Glutamatergic neuron (in vitro differentiated cells): ENCODE results near the gene DRICH1. TPM values are rescaled to one million over a fixed set of nuclear protein-coding genes. Genes with fewer than 3 reads are reported as not detected.
"Not testable (repeated sequence)": the region's sequence is repeated elsewhere in the genome, so short reads cannot be mapped to it uniquely, and the experiment has no call there.

Source experiments
- DNase-seq: peaks from one replicate; pipeline ENCODE4 v3.0.0; 2022
- H3K27ac Mint-ChIP-seq: one replicate; pipeline ENCODE4 v1.8.0; 2020; ENCODE audit warnings: mild to moderate bottlenecking, mixed read lengths, inconsistent platforms; ENCODE audit not compliant: unreplicated experiment
- H3K27me3 Mint-ChIP-seq: one replicate; pipeline ENCODE4 v1.8.0; 2020; ENCODE audit warnings: mild to moderate bottlenecking, moderate library complexity, mixed read lengths, inconsistent platforms; ENCODE audit not compliant: unreplicated experiment
- H3K36me3 Mint-ChIP-seq: one replicate; pipeline ENCODE4 v1.8.0; 2020; ENCODE audit warnings: mild to moderate bottlenecking, mixed read lengths, inconsistent platforms; ENCODE audit not compliant: unreplicated experiment
- H3K4me1 Mint-ChIP-seq: one replicate; pipeline ENCODE4 v1.8.0; 2020; ENCODE audit warnings: mild to moderate bottlenecking, low read depth, mixed read lengths, inconsistent platforms; ENCODE audit not compliant: unreplicated experiment
- H3K4me3 Mint-ChIP-seq: one replicate; pipeline ENCODE4 v1.8.0; 2020; ENCODE audit warnings: mild to moderate bottlenecking, mixed read lengths, inconsistent platforms; ENCODE audit not compliant: unreplicated experiment
- H3K9me3 Mint-ChIP-seq: one replicate; pipeline ENCODE4 v1.8.0; 2020; ENCODE audit warnings: mild to moderate bottlenecking, moderate library complexity, mixed read lengths, inconsistent platforms; ENCODE audit not compliant: unreplicated experiment
- total RNA-seq: library from RNA; stranded (reverse); fragmentation: NEBNext Ultra II Directional; extraction: Animal tissue kit (Norgen Biotek cat#: 25700); gene quantifications from one replicate; pipeline ENCODE4 v1.2.1, GENCODE V29; 2021; ENCODE audit not compliant: unreplicated experiment
- TF ChIP-seq, protein P1 (sequence below): fragments of 200-600 bp; sonication (generic); IDR thresholded peaks from one replicate; pipeline ENCODE4 v1.5.0; 2021; ENCODE audit not compliant: partially characterized antibody, unreplicated experiment

The DRICH1 gene
- total RNA-seq, 1 donor from 2014 or later, result not detected

DNA sequence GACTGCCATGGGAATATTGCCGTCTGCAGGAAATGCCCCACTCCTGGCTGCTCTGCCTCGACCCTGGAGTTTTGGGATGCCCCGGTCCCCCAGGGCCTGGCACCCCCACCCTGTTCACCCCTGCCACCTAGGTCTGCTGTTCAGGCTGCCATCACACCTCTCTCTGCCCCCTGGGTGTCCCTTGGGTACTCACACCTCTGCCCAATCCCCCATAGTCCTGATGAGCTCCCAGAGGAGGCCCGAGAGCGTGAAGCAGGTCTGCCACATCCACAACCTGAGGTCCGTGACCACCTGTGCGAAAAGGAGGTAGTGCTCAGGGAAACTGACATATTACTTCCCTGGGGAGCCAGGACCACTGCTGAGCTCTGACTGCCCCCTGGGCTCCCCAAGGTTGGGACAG lies 20.2 kb upstream of the DRICH1 start:
- Mint-ChIP-seq H3K36me3 (no peaks in the 10 kb centered on the region), H3K4me1 (no peaks in the 10 kb centered on the region), H3K9me3 (peaks cover 2% of the 10 kb centered on the region), H3K27ac (no peak overlapping the region), H3K27me3 (peaks cover 1% of the 10 kb centered on the region), H3K4me3 (no peak overlapping the region)
- TF ChIP-seq, protein P1, sequence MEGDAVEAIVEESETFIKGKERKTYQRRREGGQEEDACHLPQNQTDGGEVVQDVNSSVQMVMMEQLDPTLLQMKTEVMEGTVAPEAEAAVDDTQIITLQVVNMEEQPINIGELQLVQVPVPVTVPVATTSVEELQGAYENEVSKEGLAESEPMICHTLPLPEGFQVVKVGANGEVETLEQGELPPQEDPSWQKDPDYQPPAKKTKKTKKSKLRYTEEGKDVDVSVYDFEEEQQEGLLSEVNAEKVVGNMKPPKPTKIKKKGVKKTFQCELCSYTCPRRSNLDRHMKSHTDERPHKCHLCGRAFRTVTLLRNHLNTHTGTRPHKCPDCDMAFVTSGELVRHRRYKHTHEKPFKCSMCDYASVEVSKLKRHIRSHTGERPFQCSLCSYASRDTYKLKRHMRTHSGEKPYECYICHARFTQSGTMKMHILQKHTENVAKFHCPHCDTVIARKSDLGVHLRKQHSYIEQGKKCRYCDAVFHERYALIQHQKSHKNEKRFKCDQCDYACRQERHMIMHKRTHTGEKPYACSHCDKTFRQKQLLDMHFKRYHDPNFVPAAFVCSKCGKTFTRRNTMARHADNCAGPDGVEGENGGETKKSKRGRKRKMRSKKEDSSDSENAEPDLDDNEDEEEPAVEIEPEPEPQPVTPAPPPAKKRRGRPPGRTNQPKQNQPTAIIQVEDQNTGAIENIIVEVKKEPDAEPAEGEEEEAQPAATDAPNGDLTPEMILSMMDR, result no peak
- peak; percentile 1 for DNase-seq

DNA sequence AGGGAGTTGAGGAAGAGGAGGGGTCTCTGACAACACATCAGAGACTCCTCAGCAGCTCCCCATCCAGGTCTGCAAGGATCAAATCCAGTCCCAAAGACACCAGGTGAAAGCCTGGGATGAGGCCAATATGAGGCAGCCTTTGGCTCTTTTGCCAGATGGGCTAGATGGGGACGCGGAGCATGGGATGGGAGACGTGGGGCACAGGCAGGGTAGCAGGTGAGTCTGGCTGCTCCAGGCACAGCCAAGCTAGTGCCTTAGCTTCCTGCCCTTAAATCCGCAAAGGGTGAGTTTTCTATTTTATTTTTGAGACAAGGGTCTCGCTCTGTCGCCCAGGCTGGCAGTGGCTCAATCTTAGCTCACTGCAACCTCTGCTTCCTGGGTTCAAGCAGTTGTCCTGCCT lies 19.6 kb upstream of the DRICH1 start:
- H3K4me3 Mint-ChIP-seq, result no peak overlapping the region
- H3K9me3 Mint-ChIP-seq, result peaks cover 2% of the 10 kb centered on the region
- no peak overlapping the region for H3K27ac Mint-ChIP-seq
- H3K36me3 Mint-ChIP-seq, result no peaks in the 10 kb centered on the region
- H3K4me1 Mint-ChIP-seq, result no peaks in the 10 kb centered on the region
- DNase-seq, result no peak
- TF ChIP-seq, protein P1, result no peak
- H3K27me3 Mint-ChIP-seq, result peaks cover 1% of the 10 kb centered on the region

DNA sequence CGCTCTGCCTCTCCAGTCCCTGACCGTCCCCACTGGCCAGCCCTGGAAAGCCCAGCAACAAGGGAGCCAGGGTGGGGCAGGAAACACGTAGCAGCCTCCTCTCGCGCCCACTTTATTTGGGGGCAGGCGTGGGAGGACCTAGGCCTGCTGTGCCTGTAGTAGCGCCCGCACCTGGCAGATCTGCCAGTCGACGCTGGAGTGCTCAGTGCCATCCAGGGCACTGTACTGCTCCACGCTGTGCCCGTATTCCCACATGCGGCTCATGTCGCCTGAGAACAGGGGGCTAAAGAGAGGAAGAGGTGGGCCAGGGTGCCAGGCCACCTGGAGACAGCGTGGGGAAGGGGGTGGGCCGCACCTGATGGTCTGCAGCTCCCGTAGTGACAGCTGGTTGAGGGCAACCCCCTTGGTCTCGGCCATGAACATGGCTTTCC lies 17.0 kb upstream of the DRICH1 start:
- TF ChIP-seq, protein P1, result no peak
- H3K9me3 Mint-ChIP-seq, result peaks cover 2% of the 10 kb centered on the region
- DNase-seq, result no peak
- H3K27ac Mint-ChIP-seq, result no peak overlapping the region
- no peaks in the 10 kb centered on the region for H3K4me1 Mint-ChIP-seq
- peaks cover 3% of the 10 kb centered on the region for H3K27me3 Mint-ChIP-seq
- H3K4me3 Mint-ChIP-seq, result no peak overlapping the region
- no peaks in the 10 kb centered on the region for H3K36me3 Mint-ChIP-seq

DNA sequence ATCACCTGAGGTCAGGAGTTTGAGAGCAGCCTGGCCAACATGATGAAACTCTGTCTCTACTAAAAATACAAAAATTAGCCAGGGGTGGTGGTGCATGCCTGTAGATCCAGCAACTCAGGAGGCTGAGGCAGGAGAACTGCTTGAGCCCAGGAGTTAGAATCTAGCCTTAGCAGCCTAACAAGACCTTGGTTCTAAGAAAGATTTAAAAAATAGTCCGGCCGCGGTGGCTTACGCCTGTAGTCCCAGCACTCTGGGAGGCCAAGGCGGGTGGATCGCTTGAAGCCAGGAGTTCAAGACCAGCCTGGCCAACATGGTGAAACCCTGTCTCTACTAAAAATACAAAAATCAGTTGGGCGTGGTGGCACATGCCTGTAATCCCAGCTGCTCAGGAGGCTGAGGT lies 14.4 kb upstream of the DRICH1 start:
- not testable (repeated sequence) for DNase-seq, H3K4me3 Mint-ChIP-seq, H3K27ac Mint-ChIP-seq, H3K36me3 Mint-ChIP-seq, H3K9me3 Mint-ChIP-seq, H3K4me1 Mint-ChIP-seq, H3K27me3 Mint-ChIP-seq

DNA sequence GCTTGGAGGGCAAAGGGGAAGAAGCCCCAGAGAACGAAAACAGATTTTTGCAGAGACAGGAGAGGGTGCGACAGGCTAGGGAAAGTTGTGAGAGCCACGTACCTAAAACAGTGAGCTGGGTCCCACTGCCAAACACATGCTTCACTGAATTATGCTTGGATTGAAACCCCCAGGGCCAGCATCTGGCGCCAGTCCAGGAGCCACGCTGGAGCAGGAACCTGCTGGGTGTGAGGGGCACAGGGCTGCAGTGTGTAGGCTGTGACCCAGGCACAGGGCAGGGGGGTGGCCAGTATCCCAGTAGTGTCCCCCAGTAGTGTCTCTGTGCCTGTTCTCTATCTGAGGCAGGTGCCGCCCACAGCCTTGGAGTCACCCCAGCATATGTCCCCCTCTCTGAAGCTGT lies 8.1 kb upstream of the DRICH1 start:
- not testable (repeated sequence) for H3K4me1 Mint-ChIP-seq, DNase-seq, H3K27me3 Mint-ChIP-seq, H3K9me3 Mint-ChIP-seq, H3K4me3 Mint-ChIP-seq, H3K27ac Mint-ChIP-seq, H3K36me3 Mint-ChIP-seq

DNA sequence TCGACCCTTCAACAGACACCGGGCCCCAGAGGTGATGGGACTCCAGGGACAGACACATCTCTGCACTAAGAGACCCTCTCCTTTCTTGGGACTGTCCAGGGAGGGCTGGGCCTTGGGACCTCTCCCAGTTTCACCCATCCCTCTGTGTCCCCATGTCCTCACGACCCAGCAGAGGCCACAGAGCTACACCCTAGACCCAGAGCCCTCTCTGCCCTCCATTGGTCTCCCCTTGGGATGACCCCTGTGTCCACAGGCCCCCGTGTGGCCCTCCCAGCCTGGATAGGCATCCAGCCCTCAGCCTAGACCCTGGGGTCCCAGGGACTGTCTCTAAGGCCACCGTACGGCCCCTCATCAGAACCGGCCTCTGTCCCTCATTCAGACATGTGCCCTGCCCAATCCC lies 7.5 kb upstream of the DRICH1 start:
- Mint-ChIP-seq H3K36me3 (no peaks in the 10 kb centered on the region), H3K27ac (no peak overlapping the region), H3K27me3 (peaks cover 6% of the 10 kb centered on the region), H3K4me3 (no peak overlapping the region), H3K4me1 (no peaks in the 10 kb centered on the region), H3K9me3 (peaks cover 5% of the 10 kb centered on the region)
- DNase-seq, result no peak
- TF ChIP-seq, protein P1, result no peak
